Fibroblast of skin of right biceps (primary cell): ENCODE results near the gene NKD2.
"Not testable (repeated sequence)": the region's sequence is repeated elsewhere in the genome, so short reads cannot be mapped to it uniquely, and the experiment has no call there.

Source experiments
- DNase-seq: peaks from one replicate; pipeline ENCODE4 v3.0.0-alpha.2; 2013

Gene NKD2

DNA sequence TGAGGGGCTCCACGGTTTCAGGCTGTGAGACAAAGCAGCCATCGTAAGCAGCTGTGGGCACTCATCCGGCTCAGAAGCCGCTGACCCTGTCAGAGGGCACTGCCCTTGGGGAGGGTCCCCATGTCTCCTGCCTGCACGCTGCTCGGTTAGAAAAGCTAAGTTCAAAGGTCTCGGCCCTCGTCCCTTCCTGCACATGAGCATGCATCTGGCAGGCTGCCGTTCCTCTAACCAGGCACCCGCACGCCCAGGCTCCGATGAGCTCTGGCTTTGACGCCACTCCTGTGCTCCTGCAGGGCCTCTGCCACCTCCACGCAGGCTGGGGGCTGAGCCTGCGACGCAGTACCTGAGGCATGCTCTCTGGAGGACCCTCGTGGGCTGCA is 51.3 kb downstream of the NKD2 start:
- no peak for DNase-seq

DNA sequence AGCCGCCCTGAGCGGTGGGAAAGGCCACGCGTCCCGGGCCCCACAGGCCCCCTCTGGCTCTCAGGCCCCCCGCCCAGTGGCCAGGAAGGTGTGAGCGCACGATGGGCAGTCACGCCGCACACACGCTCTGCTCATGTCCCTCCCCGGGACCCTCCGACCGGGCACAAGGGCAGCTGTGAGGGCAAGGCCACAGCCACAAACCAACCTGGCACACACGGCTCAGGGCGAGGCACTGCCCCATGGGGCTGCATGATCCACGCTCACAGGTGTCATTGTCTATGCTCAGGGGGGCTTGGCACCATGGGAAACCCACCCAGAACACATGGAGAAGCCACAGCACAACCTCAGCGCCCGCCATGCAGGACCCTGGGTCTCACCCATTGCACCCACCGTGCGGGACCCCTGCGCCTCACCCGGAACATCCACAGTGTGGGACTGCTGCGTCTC is 52.0 kb downstream of the NKD2 start:
- DNase-seq = no peak

- DNase-seq = not testable (repeated sequence)
Measured at GRCh38 chr5:1061292-1061691, 52.7 kb downstream of the NKD2 start.

DNA sequence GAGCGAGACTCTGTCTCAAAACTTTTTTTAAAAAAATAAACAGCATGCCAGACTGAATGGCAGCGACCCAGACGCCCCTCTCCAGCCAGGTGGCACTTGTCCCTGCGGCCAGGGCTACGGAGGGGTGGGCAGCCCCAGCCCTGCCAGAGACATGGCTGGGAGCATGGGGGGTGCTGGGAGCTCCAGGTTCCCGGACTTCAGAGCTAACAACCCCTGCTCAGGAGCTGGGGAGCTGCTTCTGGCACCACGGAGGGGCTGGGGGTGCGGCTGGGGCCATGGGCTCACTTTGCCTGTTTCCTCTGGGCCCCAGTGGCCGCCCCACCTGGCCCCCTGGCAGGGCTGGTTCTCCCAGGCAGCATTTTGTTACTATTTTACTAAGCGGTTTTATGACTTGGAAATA is 53.3 kb downstream of the NKD2 start:
- no peak for DNase-seq

GRCh38 chr5:1062761-1063568 is 54.4 kb downstream of the NKD2 start:
- DNase-seq = no peak

DNA sequence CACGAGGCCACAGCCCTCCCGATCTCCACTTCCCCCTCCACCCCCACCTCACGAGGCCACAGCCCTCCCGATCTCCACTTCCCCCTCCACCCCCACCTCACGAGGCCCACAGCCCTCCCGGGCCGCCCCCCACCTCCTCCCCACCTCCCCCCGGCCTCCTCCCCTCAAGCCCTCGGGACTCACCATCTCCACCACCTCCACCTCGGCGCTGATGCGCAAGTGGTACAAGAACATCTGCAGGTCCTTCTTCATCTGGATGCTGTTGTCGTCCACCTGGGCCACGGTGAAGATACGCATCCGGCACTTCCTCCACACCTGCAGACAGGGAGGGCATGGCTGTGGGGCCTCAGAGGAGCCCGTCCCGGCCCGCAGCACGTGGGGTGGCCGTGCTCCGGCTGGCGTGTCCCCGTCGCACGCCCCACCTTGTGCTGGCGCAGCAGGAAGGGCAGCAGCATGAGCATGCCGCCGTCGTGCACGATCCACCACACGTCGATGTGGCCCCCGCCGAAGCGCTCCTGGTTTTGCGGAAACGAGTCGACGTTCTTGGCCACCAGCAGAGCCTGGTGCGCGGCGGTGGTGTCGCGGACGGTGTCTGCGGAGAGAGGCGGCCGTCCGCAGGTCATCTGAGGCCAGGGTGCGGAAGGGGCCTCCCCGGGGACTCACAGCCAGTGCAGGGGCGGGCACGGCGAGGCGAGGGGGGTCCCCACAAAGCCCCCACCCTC is 55.2 kb downstream of the NKD2 start:
- DNase-seq = no peak

GRCh38 chr5:1064383-1065142 is 56.0 kb downstream of the NKD2 start:
- DNase-seq = no peak

- no peak for DNase-seq
Measured at GRCh38 chr5:1065143-1065750, 56.6 kb downstream of the NKD2 start.

GRCh38 chr5:1065891-1066650 is 57.5 kb downstream of the NKD2 start:
- no peak for DNase-seq

DNA sequence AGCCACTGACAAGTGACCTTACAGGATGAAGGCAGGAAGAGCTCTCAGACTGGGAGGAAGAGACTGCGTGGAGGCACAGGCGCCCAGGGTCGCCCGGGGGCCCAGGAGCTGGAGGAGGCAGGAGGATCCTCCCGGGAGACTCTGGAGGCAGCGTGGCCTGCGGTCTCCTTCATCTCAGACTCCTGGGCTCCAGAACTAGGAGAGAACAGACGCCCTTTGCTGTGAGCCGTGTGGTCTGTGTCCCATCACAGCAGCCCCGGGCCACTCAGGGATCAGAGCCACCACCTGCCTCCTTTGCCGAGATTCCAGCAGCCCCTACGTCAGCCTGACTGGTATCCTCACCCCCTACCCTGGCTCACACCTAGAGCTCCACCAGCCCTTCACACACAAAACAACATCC is 58.1 kb downstream of the NKD2 start:
- no peak for DNase-seq

- no peak for DNase-seq
Measured at GRCh38 chr5:1067141-1068121, 58.8 kb downstream of the NKD2 start.

DNA sequence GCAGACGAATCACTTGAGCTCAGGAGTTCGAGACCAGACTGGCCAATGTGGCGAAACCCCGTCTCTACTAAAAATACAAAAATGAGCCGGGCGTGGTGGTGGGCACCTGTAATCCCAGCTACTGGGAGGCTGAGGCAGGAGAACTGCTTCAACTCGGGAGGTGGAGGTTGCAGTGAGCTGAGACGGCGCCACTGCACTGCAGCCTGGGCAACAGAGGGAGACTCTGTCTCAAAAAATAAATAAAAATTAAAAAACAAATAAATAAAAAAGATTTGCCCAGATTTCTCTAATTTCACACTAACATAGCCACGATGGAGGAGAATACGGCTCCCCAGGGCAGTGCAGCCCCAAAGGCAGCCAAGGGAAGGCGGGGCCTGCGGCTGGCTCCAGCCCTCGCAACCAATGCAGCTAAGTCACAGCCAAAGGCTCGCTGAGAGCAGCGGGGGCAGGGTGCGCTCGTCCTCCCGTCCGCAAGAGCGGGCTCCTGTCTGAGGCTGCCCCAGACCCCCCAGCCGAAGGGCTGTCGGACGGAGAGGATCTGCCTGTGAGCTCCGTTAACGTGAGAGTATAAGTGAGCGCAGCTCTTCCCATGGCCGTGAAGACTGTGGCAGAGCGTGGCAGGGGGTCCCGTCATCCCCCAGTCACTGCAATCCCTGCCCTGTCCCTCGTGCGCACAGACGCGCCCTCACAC is 59.7 kb downstream of the NKD2 start:
- no peak for DNase-seq

- DNase-seq = no peak
Measured at GRCh38 chr5:1068895-1069719, 60.5 kb downstream of the NKD2 start.

- no peak for DNase-seq
Measured at GRCh38 chr5:1069720-1070088, 61.1 kb downstream of the NKD2 start.

GRCh38 chr5:1073239-1074102 is 64.9 kb downstream of the NKD2 start:
- DNase-seq = no peak

GRCh38 chr5:1074226-1074625 is 65.6 kb downstream of the NKD2 start:
- no peak for DNase-seq

- DNase-seq = no peak
Measured at GRCh38 chr5:1074816-1075554, 66.4 kb downstream of the NKD2 start.

GRCh38 chr5:1075555-1075881 is 66.9 kb downstream of the NKD2 start:
- DNase-seq = no peak
